Measurements from ENCODE around the gene LYL1.
"Not testable (repeated sequence)": the region's sequence is repeated elsewhere in the genome, so short reads cannot be mapped to it uniquely, and the experiment has no call there.

LYL1 gene

GRCh38 chr19:13150187-13150930, 47.7 kb upstream of the LYL1 start, which contains the start of the genes IER2 and STX10:
TSS of gene IER2 (plus strand) at chr19:13150411. CDS start at chr19:13153187, 2,776 bp downstream.
TSS of gene STX10 (minus strand) at chr19:13150375. CDS start at chr19:13150173, 202 bp downstream.
- TF ChIP-seq, protein P1, sequence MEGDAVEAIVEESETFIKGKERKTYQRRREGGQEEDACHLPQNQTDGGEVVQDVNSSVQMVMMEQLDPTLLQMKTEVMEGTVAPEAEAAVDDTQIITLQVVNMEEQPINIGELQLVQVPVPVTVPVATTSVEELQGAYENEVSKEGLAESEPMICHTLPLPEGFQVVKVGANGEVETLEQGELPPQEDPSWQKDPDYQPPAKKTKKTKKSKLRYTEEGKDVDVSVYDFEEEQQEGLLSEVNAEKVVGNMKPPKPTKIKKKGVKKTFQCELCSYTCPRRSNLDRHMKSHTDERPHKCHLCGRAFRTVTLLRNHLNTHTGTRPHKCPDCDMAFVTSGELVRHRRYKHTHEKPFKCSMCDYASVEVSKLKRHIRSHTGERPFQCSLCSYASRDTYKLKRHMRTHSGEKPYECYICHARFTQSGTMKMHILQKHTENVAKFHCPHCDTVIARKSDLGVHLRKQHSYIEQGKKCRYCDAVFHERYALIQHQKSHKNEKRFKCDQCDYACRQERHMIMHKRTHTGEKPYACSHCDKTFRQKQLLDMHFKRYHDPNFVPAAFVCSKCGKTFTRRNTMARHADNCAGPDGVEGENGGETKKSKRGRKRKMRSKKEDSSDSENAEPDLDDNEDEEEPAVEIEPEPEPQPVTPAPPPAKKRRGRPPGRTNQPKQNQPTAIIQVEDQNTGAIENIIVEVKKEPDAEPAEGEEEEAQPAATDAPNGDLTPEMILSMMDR (conservative IDR thresholded peaks at IDR 0.05; ENCODE audit: low read depth, low read length), result peak; percentile 56
- H3K27me3 ChIP-seq (ENCODE audit: insufficient read depth, low read depth), result no peaks in the 10 kb centered on the region; the same call in 1 of the 2 replicates
- no peaks in the 10 kb centered on the region for H4K20me1 ChIP-seq (ENCODE audit: insufficient read depth)
- H3K27ac ChIP-seq, result no peak within 1 kb of the TSS
- H3K4me3 ChIP-seq (IDR thresholded peaks at IDR 0.05; ENCODE audit: insufficient read depth, low read depth, low read length), result peak within 1 kb of the TSS; percentile 64
- H3K9ac ChIP-seq, result peak within 1 kb of the TSS; percentile 49
- H3K36me3 ChIP-seq (ENCODE audit: insufficient read depth), result no peaks in the 10 kb centered on the region
- peaks cover 13% of the 10 kb centered on the region; the same call in 1 of the 2 replicates for H3K79me2 ChIP-seq (ENCODE audit: insufficient read depth, low read depth)
- peak within 1 kb of the TSS; percentile 88 for H2AFZ ChIP-seq (ENCODE audit: low read depth)
- peak within 1 kb of the TSS; percentile 85 for H3K4me2 ChIP-seq
- H3K4me1 ChIP-seq (ENCODE audit: low read depth, poor library complexity, severe bottlenecking), result peaks cover 9% of the 10 kb centered on the region

GRCh38 chr19:13149628-13150186, 47.0 kb upstream of the LYL1 start:
- Histone ChIP-seq H2AFZ (ENCODE audit: low read depth) (peak overlapping the region; percentile 88), H3K27ac (no peak overlapping the region)

GRCh38 chr19:13149173-13149627, 46.5 kb upstream of the LYL1 start:
- H4K20me1 ChIP-seq (ENCODE audit: insufficient read depth); H3K4me3 ChIP-seq (IDR thresholded peaks at IDR 0.05; ENCODE audit: insufficient read depth, low read depth, low read length); H3K27me3 ChIP-seq (ENCODE audit: insufficient read depth, low read depth); H3K27ac ChIP-seq; H3K4me1 ChIP-seq (ENCODE audit: low read depth, poor library complexity, severe bottlenecking); H3K36me3 ChIP-seq (ENCODE audit: insufficient read depth): not testable (repeated sequence)
- Histone ChIP-seq H3K79me2 (ENCODE audit: insufficient read depth, low read depth) (peaks cover 12% of the 10 kb centered on the region; the same call in 1 of the 2 replicates), H3K9ac (peak overlapping the region; percentile 49; the same call in 1 of the 2 replicates), H3K4me2 (peak overlapping the region; percentile 85; the same call in 1 of the 2 replicates), H2AFZ (ENCODE audit: low read depth) (peak overlapping the region; percentile 88)

More at GRCh38 chr19:13149628-13150186, 47.0 kb upstream of the LYL1 start:
- Histone ChIP-seq H3K79me2 (ENCODE audit: insufficient read depth, low read depth) (peaks cover 13% of the 10 kb centered on the region; the same call in 1 of the 2 replicates), H3K27me3 (ENCODE audit: insufficient read depth, low read depth) (no peaks in the 10 kb centered on the region; the same call in 1 of the 2 replicates), H3K9ac (peak overlapping the region; percentile 49; the same call in 1 of the 2 replicates), H3K36me3 (ENCODE audit: insufficient read depth) (no peaks in the 10 kb centered on the region), H3K4me3 (IDR thresholded peaks at IDR 0.05; ENCODE audit: insufficient read depth, low read depth, low read length) (peak overlapping the region; percentile 64), H3K4me1 (ENCODE audit: low read depth, poor library complexity, severe bottlenecking) (peaks cover 2% of the 10 kb centered on the region), H4K20me1 (ENCODE audit: insufficient read depth) (no peaks in the 10 kb centered on the region), H3K4me2 (peak overlapping the region; percentile 85; the same call in 1 of the 2 replicates)
- TF ChIP-seq, protein P1 (conservative IDR thresholded peaks at IDR 0.05; ENCODE audit: low read depth, low read length), result no peak

- TF ChIP-seq, protein P1 (conservative IDR thresholded peaks at IDR 0.05; ENCODE audit: low read depth, low read length), result no peak
- Histone ChIP-seq H3K4me3 (IDR thresholded peaks at IDR 0.05; ENCODE audit: insufficient read depth, low read depth, low read length) (no peak overlapping the region), H4K20me1 (ENCODE audit: insufficient read depth) (no peaks in the 10 kb centered on the region), H3K27ac (no peak overlapping the region), H3K4me2 (no peak overlapping the region), H3K27me3 (ENCODE audit: insufficient read depth, low read depth) (no peaks in the 10 kb centered on the region), H3K79me2 (ENCODE audit: insufficient read depth, low read depth) (no peaks in the 10 kb centered on the region), H3K4me1 (ENCODE audit: low read depth, poor library complexity, severe bottlenecking) (no peaks in the 10 kb centered on the region), H3K9ac (no peak overlapping the region), H3K36me3 (ENCODE audit: insufficient read depth) (no peaks in the 10 kb centered on the region), H2AFZ (ENCODE audit: low read depth) (no peak overlapping the region)
Observed at GRCh38 chr19:13146763-13147563, 44.3 kb upstream of the LYL1 start.
